DLD1 (cell line): ENCODE measurements around the gene NLGN3.

Experiments used
- in situ Hi-C: cut with HindIII; loops from 2 replicates; pipeline ENCODE4 v1.10.0; 2017; ENCODE audit warnings: low sequenced_read_pairs

The NLGN3 gene

GRCh38 chrX:71210816-71211215 lies 66.2 kb downstream of the NLGN3 start:
- in situ Hi-C loops = no loop called here

GRCh38 chrX:71212536-71212935 lies 67.9 kb downstream of the NLGN3 start:
- in situ Hi-C loops = no loop called here

- in situ Hi-C loops = no loop called here
These were observed 69.5 kb downstream of the NLGN3 start for GRCh38 chrX:71214152-71214551.

GRCh38 chrX:71214604-71215337 lies 70.1 kb downstream of the NLGN3 start:
- in situ Hi-C loops = no loop called here

- in situ Hi-C loops = no loop called here
These were observed 70.8 kb downstream of the NLGN3 start for GRCh38 chrX:71215338-71215912.

- in situ Hi-C loops = no loop called here
These were observed 71.8 kb downstream of the NLGN3 start for GRCh38 chrX:71216485-71216884.

- in situ Hi-C loops = no loop called here
These were observed 72.7 kb downstream of the NLGN3 start for GRCh38 chrX:71217298-71217697.
